Activated naive CD8-positive, alpha-beta T cell treated with anti-CD3 and anti-CD28 coated beads, Interleukin-2, amount 50 U/mL, for 16 hours (primary cell): ENCODE results near the gene RRM2.
"Not testable (repeated sequence)": the region's sequence is repeated elsewhere in the genome, so short reads cannot be mapped to it uniquely, and the experiment has no call there.

Source experiments
- DNase-seq: peaks from one replicate; pipeline ENCODE4 v3.0.0-alpha.2; 2020; ENCODE audit warnings: low read depth, low spot score

RRM2 gene

DNA sequence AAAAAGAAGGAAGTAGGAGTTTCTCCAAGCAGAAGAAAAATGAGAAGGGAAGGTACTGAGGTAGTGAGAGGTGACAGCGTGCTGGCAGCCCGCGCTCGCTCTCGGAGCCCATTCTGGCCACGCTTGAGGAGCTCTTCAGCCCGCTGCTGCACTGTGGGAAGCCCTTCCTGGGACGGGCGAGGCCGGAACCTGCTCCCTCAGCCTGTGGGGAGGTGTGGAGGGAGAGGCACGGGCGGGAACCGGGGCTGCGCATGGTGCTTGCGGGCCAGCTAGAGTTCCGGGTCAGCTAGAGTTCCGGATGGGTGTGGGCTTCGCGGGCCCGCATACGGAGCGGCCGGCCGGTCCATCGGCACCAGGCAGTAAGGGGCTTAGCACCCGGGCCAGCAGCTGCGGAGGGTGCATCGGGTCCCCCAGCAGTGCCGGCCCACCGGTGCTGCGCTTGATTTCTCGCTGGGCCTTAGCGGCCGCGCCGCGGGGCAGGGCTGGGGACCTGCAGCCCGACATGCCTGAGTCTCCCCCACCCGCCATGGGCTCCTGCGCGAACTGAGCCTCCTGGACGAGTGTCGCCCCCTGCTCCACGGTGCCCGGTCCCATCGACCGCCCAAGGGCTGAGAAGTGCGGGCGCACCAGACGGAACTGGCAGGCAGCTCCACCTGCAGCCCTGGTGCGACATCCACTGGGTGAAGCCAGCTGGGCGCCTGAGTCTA is 31.2 kb upstream of the RRM2 start:
- no peak for DNase-seq

DNA sequence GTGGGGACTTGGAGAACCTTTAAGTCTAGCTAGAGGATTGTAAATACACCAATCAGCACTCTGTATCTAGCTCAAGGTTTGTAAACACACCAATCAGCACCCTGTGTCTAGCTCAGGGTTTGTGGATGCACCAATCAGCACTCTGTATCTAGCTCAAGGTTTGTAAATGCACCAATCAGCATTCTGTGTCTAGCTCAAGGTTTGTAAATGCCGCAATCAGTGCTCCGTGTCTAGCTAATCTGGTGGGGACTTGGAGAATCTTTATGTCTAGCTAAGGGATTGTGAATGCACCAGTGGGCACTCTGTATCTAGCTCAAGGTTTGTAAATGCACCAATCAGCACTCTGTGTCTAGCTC is 30.7 kb upstream of the RRM2 start:
- not testable (repeated sequence) for DNase-seq

DNA sequence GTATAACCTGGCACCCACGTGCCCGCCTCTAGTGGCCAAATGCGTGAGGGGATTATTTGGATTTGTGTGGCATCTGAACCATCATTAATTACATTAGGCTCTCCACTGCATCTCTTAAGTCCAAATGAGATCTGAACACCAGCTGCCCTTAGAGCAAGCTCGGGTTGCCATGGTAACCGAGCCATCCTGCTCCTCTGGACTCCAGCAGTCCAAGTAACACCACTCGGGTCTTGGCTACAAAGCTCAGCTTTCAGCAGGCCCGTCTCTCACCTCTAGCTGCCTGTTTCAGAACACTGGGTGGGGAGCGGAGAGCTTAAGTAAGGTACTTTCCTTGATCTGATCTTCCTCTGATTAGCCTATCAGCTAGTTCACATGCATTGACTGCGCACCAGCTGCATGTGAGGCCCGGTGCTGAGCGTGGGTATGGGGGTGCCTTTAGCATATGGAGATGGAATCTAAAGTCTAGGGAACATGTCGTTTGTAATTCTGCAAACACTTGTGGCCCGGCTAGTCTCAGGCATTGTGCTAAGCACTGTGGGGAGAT is 28.2 kb upstream of the RRM2 start:
- DNase-seq: no peak

DNA sequence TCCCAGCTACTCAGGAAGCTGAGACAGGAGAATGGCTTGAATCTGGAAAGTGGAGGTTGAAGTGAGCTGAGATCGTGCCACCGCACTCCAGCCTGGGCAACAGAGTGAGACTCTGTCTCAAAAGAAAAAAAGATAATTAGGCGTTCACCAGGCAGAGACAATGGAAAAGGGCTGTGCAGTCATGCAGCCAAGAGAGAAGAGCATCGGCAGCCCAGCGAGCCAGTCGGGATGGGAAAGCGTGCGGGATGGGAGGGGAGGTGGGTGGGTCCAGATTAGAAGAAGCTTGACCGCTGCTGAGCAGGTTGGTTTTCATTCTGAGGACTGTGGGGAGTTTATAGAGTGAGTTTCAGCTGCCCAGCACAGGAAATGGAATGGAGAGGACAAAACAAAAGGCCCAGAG is 27.4 kb upstream of the RRM2 start:
- DNase-seq: no peak

GRCh38 chr2:10096641-10097040 is 25.9 kb upstream of the RRM2 start:
- DNase-seq: no peak

- DNase-seq: no peak
Measured at GRCh38 chr2:10097352-10098148, 25.0 kb upstream of the RRM2 start.

DNA sequence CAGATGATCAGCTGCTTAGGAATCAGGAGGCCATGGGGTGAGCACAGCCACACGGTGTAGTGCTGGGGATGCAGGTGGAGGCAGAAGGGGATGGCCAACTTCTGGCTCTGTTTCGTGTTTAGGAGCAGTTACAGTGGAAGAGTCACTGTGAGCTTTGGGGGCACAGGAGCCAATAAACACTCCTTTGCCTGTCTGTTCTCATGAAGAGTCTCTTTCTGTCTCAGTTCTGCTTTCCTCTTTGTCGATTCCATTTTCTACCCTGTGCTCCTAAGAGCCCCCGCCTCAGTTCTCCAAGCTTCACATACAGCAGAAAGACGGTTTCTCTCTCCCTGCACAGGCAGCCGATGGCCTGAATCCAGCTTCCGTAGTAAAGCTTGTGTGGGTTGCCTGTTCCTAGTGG is 21.0 kb upstream of the RRM2 start:
- DNase-seq: no peak

- DNase-seq: no peak
Measured at GRCh38 chr2:10103179-10103578, 19.4 kb upstream of the RRM2 start.

DNA sequence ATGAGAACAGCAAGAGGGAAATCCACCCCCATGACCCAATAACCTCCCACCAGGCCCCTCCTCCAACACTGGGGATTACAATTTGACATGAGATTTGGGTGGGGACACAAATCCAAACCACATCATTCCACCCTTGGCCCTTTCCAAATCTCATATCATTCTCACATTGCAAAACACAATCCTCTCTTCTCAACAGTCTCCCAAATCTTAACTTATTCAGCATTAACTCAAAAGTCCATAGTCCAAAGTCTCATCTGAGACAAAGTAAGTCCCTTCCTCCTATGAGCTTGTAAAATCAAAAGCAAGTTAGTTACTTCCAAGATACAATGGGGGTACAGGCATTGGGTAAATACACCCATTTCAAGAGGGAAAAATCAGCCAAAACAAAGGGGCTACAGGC is 17.6 kb upstream of the RRM2 start:
- DNase-seq: not testable (repeated sequence)

DNA sequence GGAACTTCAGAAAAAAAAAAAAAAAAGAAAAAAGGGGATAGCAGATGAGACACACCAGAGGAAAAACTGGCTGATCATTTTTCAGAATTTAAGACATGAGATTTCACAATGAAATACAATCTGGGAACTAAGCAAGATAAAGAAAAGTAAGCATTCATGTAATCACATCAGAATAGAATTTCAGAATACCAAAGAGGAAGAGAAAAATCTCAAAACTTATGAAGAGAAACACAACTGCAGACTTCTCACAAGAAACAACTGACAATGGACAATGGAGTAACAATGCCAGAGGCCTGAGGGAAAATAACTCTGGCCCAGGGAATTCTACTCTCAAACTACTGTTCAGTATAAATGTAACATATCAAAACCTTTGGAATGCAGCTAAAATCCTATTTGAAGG is 13.2 kb upstream of the RRM2 start:
- no peak for DNase-seq

DNA sequence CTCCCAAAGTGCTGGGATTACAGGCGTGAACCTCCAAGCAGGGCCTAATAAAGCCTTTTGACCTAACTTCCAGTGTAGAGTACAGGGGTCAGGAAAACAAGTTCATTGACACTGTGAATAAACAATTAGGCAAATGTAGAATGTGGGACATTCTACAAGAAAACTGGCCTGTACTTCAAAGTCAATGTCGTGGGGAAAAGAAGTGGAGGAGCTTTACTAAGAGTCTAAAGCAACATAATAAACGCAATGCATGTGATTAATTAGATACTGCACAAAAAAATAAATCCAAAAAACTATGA is 3.6 kb upstream of the RRM2 start:
- no peak for DNase-seq

- no peak for DNase-seq
Measured at GRCh38 chr2:10119601-10120157, 2.9 kb upstream of the RRM2 start.

- peak; percentile 89 for DNase-seq
Measured at GRCh38 chr2:10120158-10120876, 2.2 kb upstream of the RRM2 start.

- no peak for DNase-seq
Measured at GRCh38 chr2:10120877-10121574, 1.5 kb upstream of the RRM2 start.

DNA sequence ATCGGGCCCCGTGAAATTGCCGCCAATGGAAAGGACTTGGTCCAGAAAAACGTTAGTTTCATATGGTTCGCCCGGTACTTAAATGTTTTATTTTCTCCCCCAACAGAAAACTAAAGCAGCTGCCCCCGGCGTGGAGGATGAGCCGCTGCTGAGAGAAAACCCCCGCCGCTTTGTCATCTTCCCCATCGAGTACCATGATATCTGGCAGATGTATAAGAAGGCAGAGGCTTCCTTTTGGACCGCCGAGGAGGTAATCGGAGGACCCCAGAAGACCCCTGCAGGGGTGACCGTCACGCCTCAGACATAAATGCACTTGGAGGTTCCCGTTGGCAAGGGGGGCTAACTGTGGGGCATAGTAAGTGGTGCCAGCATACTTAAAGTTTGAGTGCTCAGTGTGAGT is 742 bp downstream of the RRM2 start:
- no peak for DNase-seq

DNA sequence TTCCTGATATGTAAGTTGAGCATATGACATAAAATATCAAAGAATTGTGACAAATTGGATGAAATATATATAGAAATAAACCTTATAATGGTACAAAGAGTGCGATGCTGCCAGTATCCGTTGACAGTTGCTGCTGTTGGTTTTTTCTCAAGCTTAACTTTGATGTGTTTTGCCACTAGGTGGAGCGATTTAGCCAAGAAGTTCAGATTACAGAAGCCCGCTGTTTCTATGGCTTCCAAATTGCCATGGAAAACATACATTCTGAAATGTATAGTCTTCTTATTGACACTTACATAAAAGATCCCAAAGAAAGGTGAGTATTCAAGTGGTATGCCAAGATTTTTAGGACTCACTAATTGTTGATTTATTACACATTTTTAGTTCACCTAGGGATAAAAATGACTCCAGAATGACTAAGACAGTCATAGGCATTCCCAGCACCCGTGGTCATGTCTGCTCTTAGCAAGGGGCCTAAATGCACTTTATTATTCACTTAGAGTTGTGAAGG is 2.1 kb downstream of the RRM2 start:
- peak; percentile 15 for DNase-seq

DNA sequence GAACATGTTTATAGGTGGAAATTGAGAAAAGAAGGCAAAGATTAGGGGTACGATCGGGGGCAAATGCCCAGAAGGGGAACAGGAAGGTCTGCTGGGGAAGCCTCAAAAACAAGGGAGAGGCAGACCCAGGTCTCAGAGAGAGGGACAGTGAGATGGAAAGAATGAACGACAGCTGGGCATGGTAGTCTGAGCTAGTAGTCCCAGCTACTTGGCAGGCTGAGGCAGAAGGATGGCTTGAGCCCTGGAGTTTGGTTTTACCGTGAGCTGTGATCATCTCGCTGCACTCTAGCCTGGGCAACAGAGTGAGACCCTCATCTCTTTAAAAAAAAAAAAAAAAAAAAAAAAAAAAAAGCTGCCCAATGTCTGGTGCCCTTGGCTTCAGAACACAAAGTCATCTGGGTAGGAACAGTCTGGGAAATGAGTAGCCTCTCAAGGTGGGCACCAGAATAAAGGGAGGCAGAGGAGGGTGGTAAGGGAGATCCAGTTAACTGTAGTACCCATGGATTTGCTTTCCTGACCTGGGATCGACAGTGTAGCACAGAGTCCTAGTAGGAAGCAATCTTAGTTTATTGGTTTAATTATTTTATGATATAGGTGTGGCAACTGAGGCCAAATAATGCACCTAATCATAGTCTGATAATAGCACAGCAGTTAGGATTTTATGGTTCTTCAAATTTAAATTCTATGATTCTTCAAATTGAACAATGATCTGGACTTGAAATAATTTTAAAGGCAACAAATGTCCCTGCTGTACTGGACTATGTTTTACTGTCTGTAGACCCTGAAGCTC is 3.5 kb downstream of the RRM2 start:
- no peak for DNase-seq

DNA sequence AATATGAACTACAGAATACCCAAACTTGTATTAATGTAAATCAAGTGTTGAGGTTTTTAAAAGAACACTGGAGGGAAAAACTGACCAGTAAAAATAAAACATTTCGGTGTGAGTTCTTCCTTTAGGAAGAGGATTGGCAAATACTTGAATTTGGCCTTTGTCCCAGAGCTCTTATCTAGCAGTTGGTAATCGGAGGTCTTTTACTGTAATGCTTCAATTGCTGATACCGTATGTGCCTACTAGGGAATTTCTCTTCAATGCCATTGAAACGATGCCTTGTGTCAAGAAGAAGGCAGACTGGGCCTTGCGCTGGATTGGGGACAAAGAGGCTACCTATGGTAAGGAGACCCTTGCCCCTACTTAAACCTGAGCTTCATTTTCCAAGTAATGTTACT is 4.1 kb downstream of the RRM2 start:
- DNase-seq: no peak

- no peak for DNase-seq
Measured at GRCh38 chr2:10128420-10128819, 5.9 kb downstream of the RRM2 start.

- no peak for DNase-seq
Measured at GRCh38 chr2:10129490-10129889, 7.0 kb downstream of the RRM2 start.
